HG02571 (cell line): ENCODE results near the gene FADS2.
A peak's percentile ranks its signal among the peaks of the same experiment; 100 is the strongest.

Experiments
- ATAC-seq: cut with Tn5 transposase; IDR thresholded peaks from one replicate; pipeline ENCODE4 v1.9.1; 2021; ENCODE audit warnings: mild to moderate bottlenecking, moderate library complexity; ENCODE audit not compliant: unreplicated experiment

Gene FADS2

GRCh38 chr11:61827571-61828378 is at the start of gene FADS2:
FADS2 (plus strand) TSS chr11:61828300; CDS start chr11:61828391, 91 bp downstream.
- peak; percentile 71 for ATAC-seq

- no peak for ATAC-seq
Observed at GRCh38 chr11:61778357-61778886, 49.7 kb upstream of the FADS2 start.

- ATAC-seq: no peak
Observed at GRCh38 chr11:61778920-61779650, 49.0 kb upstream of the FADS2 start.

GRCh38 chr11:61779666-61780525 is 48.2 kb upstream of the FADS2 start:
- ATAC-seq: no peak

GRCh38 chr11:61780581-61781162 is 47.4 kb upstream of the FADS2 start:
- no peak for ATAC-seq

- ATAC-seq: no peak
Observed at GRCh38 chr11:61781585-61781984, 46.5 kb upstream of the FADS2 start.

GRCh38 chr11:61782299-61782698 is 45.8 kb upstream of the FADS2 start:
- ATAC-seq: no peak

GRCh38 chr11:61782841-61783240 is 45.3 kb upstream of the FADS2 start:
- ATAC-seq: no peak

- no peak for ATAC-seq
Observed at GRCh38 chr11:61783717-61784505, 44.2 kb upstream of the FADS2 start.

- no peak for ATAC-seq
Observed at GRCh38 chr11:61784506-61784805, 43.6 kb upstream of the FADS2 start.

- no peak for ATAC-seq
Observed at GRCh38 chr11:61785837-61786402, 42.2 kb upstream of the FADS2 start.

- ATAC-seq: no peak
Observed at GRCh38 chr11:61787928-61788491, 40.1 kb upstream of the FADS2 start.

GRCh38 chr11:61791737-61792309 is 36.3 kb upstream of the FADS2 start:
- no peak for ATAC-seq

GRCh38 chr11:61792310-61793082 is 35.6 kb upstream of the FADS2 start, which contains the start of the genes FEN1 and TMEM258:
FEN1 (plus strand) TSS chr11:61792911; CDS start chr11:61795362, 2,451 bp downstream.
TMEM258 (minus strand) TSS chr11:61792599; CDS start chr11:61792558, 41 bp downstream.
- ATAC-seq: peak; percentile 80

- peak; percentile 15 for ATAC-seq
Observed at GRCh38 chr11:61793083-61793828, 34.8 kb upstream of the FADS2 start.

GRCh38 chr11:61793829-61794204 is 34.3 kb upstream of the FADS2 start:
- ATAC-seq: no peak

- ATAC-seq: no peak
Observed at GRCh38 chr11:61794579-61794978, 33.5 kb upstream of the FADS2 start.
